Colon (tissue), 2 donors: ENCODE data around the gene FAM161B.
"Not testable (repeated sequence)": the region's sequence is repeated elsewhere in the genome, so short reads cannot be mapped to it uniquely, and the experiment has no call there.

Experiments
- FAIRE-seq: peaks from 2 replicates; lab custom pipeline; 2012; peaks lifted over from hg19 to GRCh38; lab: Jason Lieb, UNC
- donor health status: control.
- donor health status: control.

FAM161B gene

GRCh38 chr14:73949752-73950734, at the start of gene FAM161B, which contains the start of gene COQ6:
FAM161B (minus strand) TSS chr14:73950094; CDS start chr14:73950026, 68 bp downstream.
COQ6 (plus strand) TSS chr14:73950302; CDS start chr14:73950333, 31 bp downstream.
- FAIRE-seq: no peak

GRCh38 chr14:73998726-73999125, 48.8 kb upstream of the FAM161B start:
- no peak for FAIRE-seq

GRCh38 chr14:73997944-73998447, 48.1 kb upstream of the FAM161B start:
- FAIRE-seq: no peak

- peak; percentile 80 for FAIRE-seq
These were observed 47.4 kb upstream of the FAM161B start for GRCh38 chr14:73997108-73997943.

GRCh38 chr14:73996731-73997107, 46.8 kb upstream of the FAM161B start:
- no peak for FAIRE-seq

GRCh38 chr14:73995977-73996378, 46.1 kb upstream of the FAM161B start:
- no peak for FAIRE-seq

- FAIRE-seq: peak; percentile 10
These were observed 45.0 kb upstream of the FAM161B start for GRCh38 chr14:73994926-73995325.

GRCh38 chr14:73991092-73991491, 41.2 kb upstream of the FAM161B start:
- no peak for FAIRE-seq

- FAIRE-seq: not testable (repeated sequence)
These were observed 38.8 kb upstream of the FAM161B start for GRCh38 chr14:73988656-73989055.

GRCh38 chr14:73988065-73988464, 38.2 kb upstream of the FAM161B start:
- no peak for FAIRE-seq

GRCh38 chr14:73977896-73978295, 28.0 kb upstream of the FAM161B start:
- no peak for FAIRE-seq

GRCh38 chr14:73976125-73976524, 26.2 kb upstream of the FAM161B start:
- FAIRE-seq: no peak

GRCh38 chr14:73973497-73973896, 23.6 kb upstream of the FAM161B start:
- no peak for FAIRE-seq

- no peak for FAIRE-seq
These were observed 19.0 kb upstream of the FAM161B start for GRCh38 chr14:73968885-73969284.

- no peak for FAIRE-seq
These were observed 15.3 kb upstream of the FAM161B start for GRCh38 chr14:73965216-73965615.

GRCh38 chr14:73961192-73961591, 11.3 kb upstream of the FAM161B start:
- FAIRE-seq: no peak

GRCh38 chr14:73958591-73958990, 8.7 kb upstream of the FAM161B start:
- no peak for FAIRE-seq

GRCh38 chr14:73955674-73956073, 5.8 kb upstream of the FAM161B start:
- no peak for FAIRE-seq

GRCh38 chr14:73953731-73954130, 3.8 kb upstream of the FAM161B start:
- no peak for FAIRE-seq

GRCh38 chr14:73945159-73945670, 4.7 kb downstream of the FAM161B start:
- FAIRE-seq: no peak

- no peak for FAIRE-seq
These were observed 5.3 kb downstream of the FAM161B start for GRCh38 chr14:73944432-73945158.

GRCh38 chr14:73943083-73943482, 6.8 kb downstream of the FAM161B start:
- no peak for FAIRE-seq
